HG03457 (cell line): ENCODE measurements around the gene MCAT.

Source experiments
- ATAC-seq: cut with Tn5 transposase; IDR thresholded peaks from one replicate; pipeline ENCODE4 v1.9.1; 2021; ENCODE audit warnings: moderate number of reproducible peaks; ENCODE audit not compliant: unreplicated experiment

MCAT gene

GRCh38 chr22:43173566-43173965 is 30.4 kb upstream of the MCAT start:
- ATAC-seq: no peak

GRCh38 chr22:43172191-43172590 is 29.0 kb upstream of the MCAT start:
- no peak for ATAC-seq

- no peak for ATAC-seq
Observed at GRCh38 chr22:43171607-43172006, 28.4 kb upstream of the MCAT start.

- ATAC-seq: no peak
Observed at GRCh38 chr22:43171019-43171491, 27.9 kb upstream of the MCAT start.

- ATAC-seq: no peak
Observed at GRCh38 chr22:43170131-43170480, 26.9 kb upstream of the MCAT start.

- ATAC-seq: no peak
Observed at GRCh38 chr22:43169310-43170130, 26.3 kb upstream of the MCAT start.

GRCh38 chr22:43168471-43169309 is 25.5 kb upstream of the MCAT start:
- ATAC-seq: no peak

GRCh38 chr22:43167001-43167589 is 23.9 kb upstream of the MCAT start:
- no peak for ATAC-seq

GRCh38 chr22:43166132-43166930 is 23.1 kb upstream of the MCAT start:
- ATAC-seq: no peak

GRCh38 chr22:43164636-43165035 is 21.4 kb upstream of the MCAT start:
- ATAC-seq: no peak

GRCh38 chr22:43163241-43163795 is 20.1 kb upstream of the MCAT start:
- no peak for ATAC-seq

GRCh38 chr22:43162412-43163150 is 19.4 kb upstream of the MCAT start:
- ATAC-seq: no peak

- no peak for ATAC-seq
Observed at GRCh38 chr22:43160497-43161126, 17.4 kb upstream of the MCAT start.

- ATAC-seq: no peak
Observed at GRCh38 chr22:43159484-43160178, 16.4 kb upstream of the MCAT start.

GRCh38 chr22:43158778-43159483 is 15.7 kb upstream of the MCAT start:
- no peak for ATAC-seq

GRCh38 chr22:43157874-43158546 is 14.8 kb upstream of the MCAT start:
- no peak for ATAC-seq

- no peak for ATAC-seq
Observed at GRCh38 chr22:43156413-43156812, 13.2 kb upstream of the MCAT start.

GRCh38 chr22:43155789-43156188 is 12.6 kb upstream of the MCAT start:
- no peak for ATAC-seq
